ENCODE results near the gene LCN2.

- TF ChIP-seq POLR2AphosphoS5 (IDR thresholded peaks at IDR 0.05; ENCODE audit: low read depth, low read length) (no peak), CTCF (IDR thresholded peaks at IDR 0.05) (no peak), SIN3A (IDR thresholded peaks at IDR 0.05; ENCODE audit: borderline replicate concordance, insufficient read depth, low read depth, low read length) (no peak), REST (IDR thresholded peaks at IDR 0.05; ENCODE audit: insufficient read depth in 1 of 2, low read depth in 2 of 2, low read length in 1 of 2) (no peak), TCF7L2 (IDR thresholded peaks at IDR 0.05; ENCODE audit: low read depth, low read length) (no peak)
Measured at GRCh38 chr9:128145536-128145935, 3.7 kb upstream of the LCN2 start.

All from Panc1 (cell line).